ENCODE measurements around the gene TAF15. TPM values are rescaled to one million over a fixed set of nuclear protein-coding genes. Genes with fewer than 3 reads are reported as not detected.

Gene TAF15
- total RNA-seq, 2 experiments from 2014 or later = 316 to 330 TPM

- no peaks in the 10 kb centered on the region for H3K27me3 Mint-ChIP-seq
- DNase-seq (no peak), ATAC-seq (no peak)
- ChIA-PET POLR2A (no interaction called here), CTCF (interaction anchor here (1.3 to 1.9 kb wide), 5 partner anchors 11 to 276 kb away, joined by 3 to 5 read pairs (median 3); no protein-coding TSS in a partner anchor)
- H3K4me3 Mint-ChIP-seq = no peak overlapping the region
- H3K4me1 Mint-ChIP-seq = peaks cover 18% of the 10 kb centered on the region
- intact Hi-C loops (cut with DNase I, micrococcal nuclease) = no loop called here
- H3K36me3 Mint-ChIP-seq (ENCODE audit: low read depth) = no peaks in the 10 kb centered on the region
- H3K9me3 Mint-ChIP-seq (ENCODE audit: low read depth) = no peaks in the 10 kb centered on the region
- no peak overlapping the region for H3K27ac Mint-ChIP-seq
Measured at GRCh38 chr17:35872196-35872980, 63.1 kb downstream of the TAF15 start.

- ATAC-seq (no peak), DNase-seq (no peak)
- ChIA-PET POLR2A (interaction anchor here (0.6 kb wide), 2 partner anchors 16 to 34 kb away, joined by 4 to 13 read pairs; no protein-coding TSS in a partner anchor), CTCF (interaction anchor here (0.9 to 1.2 kb wide), 6 partner anchors 14 to 272 kb away, joined by 3 to 4 read pairs (median 4); no protein-coding TSS in a partner anchor)
- Mint-ChIP-seq H3K4me3 (no peak overlapping the region), H3K36me3 (ENCODE audit: low read depth) (no peaks in the 10 kb centered on the region), H3K27me3 (no peaks in the 10 kb centered on the region), H3K9me3 (ENCODE audit: low read depth) (no peaks in the 10 kb centered on the region), H3K27ac (peak overlapping the region; percentile 21), H3K4me1 (peaks cover 31% of the 10 kb centered on the region)
- intact Hi-C loops (cut with DNase I, micrococcal nuclease) = no loop called here
Measured at GRCh38 chr17:35875072-35875799, 66.0 kb downstream of the TAF15 start.

- H3K36me3 Mint-ChIP-seq (ENCODE audit: low read depth) = no peaks in the 10 kb centered on the region
- no peaks in the 10 kb centered on the region for H3K27me3 Mint-ChIP-seq
- no peak for DNase-seq
- ChIA-PET CTCF (interaction anchor here (0.7 to 1.2 kb wide), 7 partner anchors 14 to 273 kb away, joined by 3 to 4 read pairs (median 4); no protein-coding TSS in a partner anchor), POLR2A (interaction anchor here (0.6 kb wide), 2 partner anchors 15 to 35 kb away, joined by 4 to 13 read pairs; no protein-coding TSS in a partner anchor)
- H3K4me3 Mint-ChIP-seq = no peak overlapping the region
- intact Hi-C loops (cut with DNase I, micrococcal nuclease) = no loop called here
- no peaks in the 10 kb centered on the region for H3K9me3 Mint-ChIP-seq (ENCODE audit: low read depth)
- H3K4me1 Mint-ChIP-seq = peaks cover 37% of the 10 kb centered on the region
- ATAC-seq = no peak
- H3K27ac Mint-ChIP-seq = peak overlapping the region; percentile 21
Measured at GRCh38 chr17:35875800-35876139, 66.5 kb downstream of the TAF15 start.

- DNase-seq = no peak
- POLR2A ChIA-PET = no interaction called here
- Mint-ChIP-seq H3K4me1 (peaks cover 33% of the 10 kb centered on the region), H3K36me3 (ENCODE audit: low read depth) (no peaks in the 10 kb centered on the region), H3K27ac (no peak overlapping the region), H3K9me3 (ENCODE audit: low read depth) (no peaks in the 10 kb centered on the region), H3K27me3 (no peaks in the 10 kb centered on the region), H3K4me3 (no peak overlapping the region)
- ATAC-seq = no peak
- intact Hi-C loops (cut with DNase I, micrococcal nuclease) = no loop called here
- CTCF ChIA-PET = interaction anchor here (0.7 to 1.5 kb wide), 6 partner anchors 15 to 144 kb away, joined by 3 to 4 read pairs (median 3); no protein-coding TSS in a partner anchor
Measured at GRCh38 chr17:35876534-35876933, 67.2 kb downstream of the TAF15 start.

GRCh38 chr17:35877345-35878029 is 68.2 kb downstream of the TAF15 start:
- no peak for DNase-seq
- H3K4me3 Mint-ChIP-seq = no peak overlapping the region
- intact Hi-C loops (cut with DNase I, micrococcal nuclease) = no loop called here

GRCh38 chr17:35878361-35878760 is 69.1 kb downstream of the TAF15 start:
- intact Hi-C loops (cut with DNase I, micrococcal nuclease) = no loop called here
- Mint-ChIP-seq H3K36me3 (ENCODE audit: low read depth) (no peaks in the 10 kb centered on the region), H3K27ac (peak overlapping the region; percentile 24), H3K4me3 (no peak overlapping the region), H3K4me1 (peaks cover 29% of the 10 kb centered on the region), H3K9me3 (ENCODE audit: low read depth) (no peaks in the 10 kb centered on the region), H3K27me3 (no peaks in the 10 kb centered on the region)
- no peak for DNase-seq
- CTCF ChIA-PET = interaction anchor here (1.4 to 2.1 kb wide), 2 partner anchors 10 to 41 kb away, joined by 3 to 5 read pairs; no protein-coding TSS in a partner anchor
- ATAC-seq = no peak
- POLR2A ChIA-PET = no interaction called here

More at GRCh38 chr17:35877345-35878029, 68.2 kb downstream of the TAF15 start:
- ChIA-PET CTCF (interaction anchor here (0.9 to 2.1 kb wide), 3 partner anchors 11 to 96 kb away, joined by 3 to 5 read pairs (median 3); no protein-coding TSS in a partner anchor), POLR2A (no interaction called here)
- no peaks in the 10 kb centered on the region for H3K36me3 Mint-ChIP-seq (ENCODE audit: low read depth)
- no peak overlapping the region for H3K27ac Mint-ChIP-seq
- no peaks in the 10 kb centered on the region for H3K9me3 Mint-ChIP-seq (ENCODE audit: low read depth)
- ATAC-seq = no peak
- peaks cover 29% of the 10 kb centered on the region for H3K4me1 Mint-ChIP-seq
- no peaks in the 10 kb centered on the region for H3K27me3 Mint-ChIP-seq

- H3K9me3 Mint-ChIP-seq (ENCODE audit: low read depth) = no peaks in the 10 kb centered on the region
- H3K27ac Mint-ChIP-seq = peak within 1 kb of the TSS; percentile 93
- CTCF ChIA-PET = interaction anchor here (0.5 to 2.1 kb wide), 5 partner anchors 9 to 44 kb away, joined by 3 to 5 read pairs (median 4); no protein-coding TSS in a partner anchor
- no peaks in the 10 kb centered on the region for H3K27me3 Mint-ChIP-seq
- peaks cover 29% of the 10 kb centered on the region for H3K4me1 Mint-ChIP-seq
- DNase-seq (peak; percentile 59), ATAC-seq (peak; percentile 94)
- H3K4me3 Mint-ChIP-seq = peak within 1 kb of the TSS; percentile 51
- no peaks in the 10 kb centered on the region for H3K36me3 Mint-ChIP-seq (ENCODE audit: low read depth)
- intact Hi-C loops (cut with DNase I, micrococcal nuclease) = loop anchor here in 1 of 2 experiments (1.0 to 5.0 kb wide), 2 partner anchors 50 to 212 kb away; partner anchors contain the start of genes CCL3 and RDM1
- POLR2A ChIA-PET = interaction anchor here (0.6 to 1.2 kb wide), 3 partner anchors 12 to 219 kb away, joined by 3 to 4 read pairs (median 4); partner anchors contain the start of gene CCL3
Measured at GRCh38 chr17:35879773-35880654, 70.7 kb downstream of the TAF15 start, which contains the start of gene CCL5. TSS of gene CCL5 (minus strand) at chr17:35880360.

- no peaks in the 10 kb centered on the region for H3K27me3 Mint-ChIP-seq
- peaks cover 33% of the 10 kb centered on the region for H3K4me1 Mint-ChIP-seq
- peak overlapping the region; percentile 6 for H3K27ac Mint-ChIP-seq
- H3K4me3 Mint-ChIP-seq = no peak overlapping the region
- H3K9me3 Mint-ChIP-seq (ENCODE audit: low read depth) = no peaks in the 10 kb centered on the region
- DNase-seq = peak; percentile 39
- no peaks in the 10 kb centered on the region for H3K36me3 Mint-ChIP-seq (ENCODE audit: low read depth)
- ChIA-PET POLR2A (no interaction called here), CTCF (interaction anchor here (1.2 to 1.5 kb wide), 2 partner anchors 10 to 41 kb away, joined by 5 read pairs; no protein-coding TSS in a partner anchor)
- intact Hi-C loops (cut with DNase I, micrococcal nuclease) = no loop called here
- ATAC-seq = peak; percentile 66
Measured at GRCh38 chr17:35889241-35889640, 80.0 kb downstream of the TAF15 start.

- DNase-seq (no peak), ATAC-seq (no peak)
- CTCF ChIA-PET = interaction anchor here (0.6 to 1.2 kb wide), 2 partner anchors 19 to 184 kb away, joined by 3 to 5 read pairs; no protein-coding TSS in a partner anchor
- intact Hi-C loops (cut with DNase I, micrococcal nuclease) = no loop called here
- H3K27me3 Mint-ChIP-seq = no peaks in the 10 kb centered on the region
- no peaks in the 10 kb centered on the region for H3K36me3 Mint-ChIP-seq (ENCODE audit: low read depth)
- POLR2A ChIA-PET = interaction anchor here (0.5 kb wide), 1 partner anchor 69 kb away, joined by 3 read pairs; no protein-coding TSS in a partner anchor
- peaks cover 33% of the 10 kb centered on the region for H3K4me1 Mint-ChIP-seq
- no peak overlapping the region for H3K4me3 Mint-ChIP-seq
- no peak overlapping the region for H3K27ac Mint-ChIP-seq
- no peaks in the 10 kb centered on the region for H3K9me3 Mint-ChIP-seq (ENCODE audit: low read depth)
Measured at GRCh38 chr17:35889818-35890773, 80.8 kb downstream of the TAF15 start.
